Effector memory CD4-positive, alpha-beta T cell (primary cell): ENCODE results near the gene NXPH3.
A peak's percentile ranks its signal among the peaks of the same experiment; 100 is the strongest.

Experiments used
- DNase-seq, 3 donors: peaks; one replicate each; pipeline ENCODE4 v3.0.0-alpha.2; 2020
- H3K27ac ChIP-seq: 2 replicates; pipeline ENCODE4 v1.7.0; 2013; ENCODE audit warnings: mild to moderate bottlenecking, low read length, moderate library complexity; ENCODE audit not compliant: insufficient read depth, poor library complexity, severe bottlenecking
- H3K27me3 ChIP-seq: replicated peaks from 2 replicates; pipeline ENCODE4 v1.7.0; 2013; ENCODE audit warnings: mild to moderate bottlenecking, low read length; ENCODE audit not compliant: insufficient read depth, control insufficient read depth, poor library complexity, severe bottlenecking
- H3K36me3 ChIP-seq: 2 replicates; pipeline ENCODE4 v1.7.0; 2013; ENCODE audit warnings: mild to moderate bottlenecking, low read length, moderate library complexity; ENCODE audit not compliant: control insufficient read depth, insufficient read depth
- H3K4me1 ChIP-seq: 2 replicates; pipeline ENCODE4 v1.7.0; 2013; ENCODE audit warnings: low read length, mild to moderate bottlenecking; ENCODE audit not compliant: control insufficient read depth, insufficient read depth, poor library complexity, severe bottlenecking
- H3K4me3 ChIP-seq: 2 replicates; pipeline ENCODE4 v1.7.0; 2013; ENCODE audit warnings: low read length, low read depth, mild to moderate bottlenecking; ENCODE audit not compliant: insufficient read depth, poor library complexity, severe bottlenecking
- H3K9me3 ChIP-seq: 2 replicates; pipeline ENCODE4 v1.7.0; 2013; ENCODE audit warnings: mild to moderate bottlenecking, low read length, moderate library complexity; ENCODE audit not compliant: control insufficient read depth

NXPH3 gene

DNA sequence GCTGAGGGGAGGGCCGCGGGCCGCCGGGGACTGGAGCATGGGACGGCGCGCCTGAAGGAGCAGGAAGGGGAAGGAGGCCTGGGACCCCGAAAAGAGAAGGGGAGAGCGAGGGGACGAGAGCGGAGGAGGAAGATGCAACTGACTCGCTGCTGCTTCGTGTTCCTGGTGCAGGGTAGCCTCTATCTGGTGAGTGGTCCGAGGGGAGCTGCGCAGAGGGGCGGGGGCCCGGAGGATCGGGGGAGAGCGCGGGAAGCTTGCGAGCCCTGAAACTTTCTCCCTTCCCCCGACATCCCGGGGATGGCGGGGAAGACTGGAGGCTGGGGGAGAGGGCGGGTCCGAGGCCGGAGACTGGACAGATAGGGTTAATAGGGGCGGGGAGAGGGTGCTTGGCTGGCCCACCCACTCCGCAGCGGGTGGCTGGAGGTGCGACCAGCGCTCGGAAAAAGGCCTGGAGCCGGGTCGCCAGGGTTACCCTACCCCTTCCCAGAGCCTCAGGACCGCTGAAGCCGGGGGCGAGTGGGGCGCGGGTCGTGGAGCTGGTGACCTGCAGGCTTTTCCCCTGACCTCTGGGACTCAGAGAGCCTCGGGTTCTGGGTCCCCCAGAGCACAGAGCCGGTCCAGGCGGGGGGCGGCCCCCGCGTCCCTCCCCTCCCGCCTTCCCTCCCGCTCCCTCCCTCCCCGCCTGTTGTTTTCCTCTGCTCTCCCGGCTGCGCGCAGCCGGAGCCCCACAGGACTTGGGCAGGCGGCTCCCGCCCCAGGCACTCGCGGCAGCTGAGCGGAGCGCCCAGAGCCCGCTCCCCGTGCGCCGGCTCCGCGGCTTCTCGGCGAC is 631 bp downstream of the NXPH3 start:
- Histone ChIP-seq H3K4me1 (peaks cover 13% of the 10 kb centered on the region), H3K27ac (no peak overlapping the region), H3K36me3 (no peaks in the 10 kb centered on the region), H3K27me3 (peaks cover 36% of the 10 kb centered on the region), H3K4me3 (peak overlapping the region; percentile 44), H3K9me3 (no peaks in the 10 kb centered on the region)
- no peak for DNase-seq

DNA sequence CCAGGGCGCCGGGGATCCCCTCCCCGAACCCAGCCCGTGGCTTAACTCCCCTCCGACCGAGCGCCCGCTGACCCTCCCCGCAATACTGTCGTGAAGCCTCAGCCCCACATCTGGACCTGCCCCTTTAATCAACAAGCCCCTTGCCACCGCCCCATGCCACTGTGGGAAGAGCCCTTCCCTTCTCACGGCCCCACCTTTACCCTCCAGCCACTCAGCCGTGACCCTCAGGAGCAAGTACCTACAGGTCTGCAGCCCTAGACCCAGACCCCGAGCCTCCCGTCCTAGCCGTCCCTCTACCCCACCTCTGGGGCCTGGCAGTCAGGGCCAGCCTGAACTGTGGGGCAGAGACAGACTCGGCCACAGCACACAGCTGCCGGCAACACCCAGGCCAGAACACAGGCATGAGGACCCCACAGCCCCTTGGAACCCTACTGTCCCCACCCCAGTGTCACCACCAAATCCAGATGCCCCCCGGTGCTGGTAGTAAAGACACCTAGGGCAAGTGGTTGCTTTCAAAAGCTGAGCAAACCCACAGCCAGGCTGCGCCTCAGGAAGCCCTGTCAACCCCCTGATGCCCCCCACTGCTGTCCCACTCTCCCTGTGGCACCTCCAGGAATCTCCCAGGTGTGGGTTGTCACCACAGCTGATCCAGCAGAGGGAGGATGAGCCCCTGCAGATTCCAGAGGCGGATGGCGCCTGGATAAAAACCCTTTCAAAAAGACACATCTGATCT is 1.4 kb downstream of the NXPH3 start:
- no peaks in the 10 kb centered on the region for H3K36me3 ChIP-seq
- DNase-seq = no peak
- no peaks in the 10 kb centered on the region for H3K9me3 ChIP-seq
- H3K4me1 ChIP-seq = peaks cover 13% of the 10 kb centered on the region
- peaks cover 36% of the 10 kb centered on the region for H3K27me3 ChIP-seq
- H3K27ac ChIP-seq = no peak overlapping the region
- no peak overlapping the region for H3K4me3 ChIP-seq

DNA sequence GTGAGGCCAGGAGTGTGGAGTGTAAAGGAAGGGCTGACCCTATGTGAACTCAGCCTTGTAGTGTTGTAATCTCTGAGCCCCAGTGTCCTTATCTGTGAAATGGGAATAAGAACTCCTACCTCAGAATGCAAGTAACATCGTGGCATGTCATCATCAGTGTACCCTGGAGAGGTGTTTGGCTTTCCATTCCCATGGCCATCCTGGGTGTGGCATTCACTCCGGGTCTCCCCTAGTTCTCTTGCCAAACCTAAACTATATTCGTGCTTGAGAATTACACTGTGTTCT is 1.9 kb downstream of the NXPH3 start:
- Histone ChIP-seq H3K27ac (no peak overlapping the region), H3K4me3 (no peak overlapping the region), H3K9me3 (no peaks in the 10 kb centered on the region), H3K4me1 (peaks cover 13% of the 10 kb centered on the region), H3K27me3 (peaks cover 36% of the 10 kb centered on the region), H3K36me3 (no peaks in the 10 kb centered on the region)
- no peak for DNase-seq

DNA sequence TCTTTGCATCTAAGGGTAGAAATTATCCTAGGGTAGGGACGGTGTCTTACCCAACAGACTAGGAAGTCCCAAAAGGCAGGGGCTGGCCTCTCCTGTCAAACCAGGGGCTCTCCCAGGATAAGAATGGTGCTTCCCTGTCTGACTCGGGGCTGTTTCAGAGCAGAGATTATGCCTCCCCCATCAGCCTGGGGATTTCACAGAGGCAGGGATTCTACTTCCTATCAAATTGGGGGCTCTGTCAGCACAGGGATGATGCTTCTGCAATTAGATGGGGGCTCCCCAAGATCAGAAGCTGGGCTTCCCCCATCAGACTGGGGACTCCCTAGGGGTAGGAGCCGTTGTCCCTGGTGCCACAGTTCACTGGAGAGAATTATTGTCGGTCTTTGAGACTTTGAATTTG is 2.3 kb downstream of the NXPH3 start:
- Histone ChIP-seq H3K36me3 (no peaks in the 10 kb centered on the region), H3K9me3 (no peaks in the 10 kb centered on the region), H3K27me3 (peaks cover 36% of the 10 kb centered on the region), H3K4me1 (peaks cover 13% of the 10 kb centered on the region), H3K4me3 (no peak overlapping the region), H3K27ac (no peak overlapping the region)
- DNase-seq = no peak

DNA sequence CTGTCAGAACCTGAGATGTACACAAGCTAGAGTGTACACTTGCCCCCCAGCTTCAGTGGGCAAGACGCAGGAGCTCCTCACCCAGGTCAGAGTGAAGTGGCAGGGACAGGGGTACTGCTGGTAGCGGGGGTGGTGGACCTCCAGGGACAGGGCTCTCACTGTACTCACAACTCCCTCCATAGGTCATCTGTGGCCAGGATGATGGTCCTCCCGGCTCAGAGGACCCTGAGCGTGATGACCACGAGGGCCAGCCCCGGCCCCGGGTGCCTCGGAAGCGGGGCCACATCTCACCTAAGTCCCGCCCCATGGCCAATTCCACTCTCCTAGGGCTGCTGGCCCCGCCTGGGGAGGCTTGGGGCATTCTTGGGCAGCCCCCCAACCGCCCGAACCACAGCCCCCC is 2.7 kb downstream of the NXPH3 start:
- H3K4me1 ChIP-seq = peaks cover 13% of the 10 kb centered on the region
- no peaks in the 10 kb centered on the region for H3K9me3 ChIP-seq
- no peak overlapping the region for H3K27ac ChIP-seq
- H3K4me3 ChIP-seq = no peak overlapping the region
- no peaks in the 10 kb centered on the region for H3K36me3 ChIP-seq
- peaks cover 36% of the 10 kb centered on the region for H3K27me3 ChIP-seq
- DNase-seq = no peak

DNA sequence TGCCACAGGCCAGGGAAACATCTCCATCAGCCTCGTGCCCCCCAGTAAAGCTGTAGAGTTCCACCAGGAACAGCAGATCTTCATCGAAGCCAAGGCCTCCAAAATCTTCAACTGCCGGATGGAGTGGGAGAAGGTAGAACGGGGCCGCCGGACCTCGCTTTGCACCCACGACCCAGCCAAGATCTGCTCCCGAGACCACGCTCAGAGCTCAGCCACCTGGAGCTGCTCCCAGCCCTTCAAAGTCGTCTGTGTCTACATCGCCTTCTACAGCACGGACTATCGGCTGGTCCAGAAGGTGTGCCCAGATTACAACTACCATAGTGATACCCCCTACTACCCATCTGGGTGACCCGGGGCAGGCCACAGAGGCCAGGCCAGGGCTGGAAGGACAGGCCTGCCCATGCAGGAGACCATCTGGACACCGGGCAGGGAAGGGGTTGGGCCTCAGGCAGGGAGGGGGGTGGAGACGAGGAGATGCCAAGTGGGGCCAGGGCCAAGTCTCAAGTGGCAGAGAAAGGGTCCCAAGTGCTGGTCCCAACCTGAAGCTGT is 3.4 kb downstream of the NXPH3 start:
- no peak overlapping the region for H3K4me3 ChIP-seq
- no peaks in the 10 kb centered on the region for H3K9me3 ChIP-seq
- peaks cover 36% of the 10 kb centered on the region for H3K27me3 ChIP-seq
- no peaks in the 10 kb centered on the region for H3K36me3 ChIP-seq
- peaks cover 13% of the 10 kb centered on the region for H3K4me1 ChIP-seq
- H3K27ac ChIP-seq = no peak overlapping the region
- DNase-seq = no peak

DNA sequence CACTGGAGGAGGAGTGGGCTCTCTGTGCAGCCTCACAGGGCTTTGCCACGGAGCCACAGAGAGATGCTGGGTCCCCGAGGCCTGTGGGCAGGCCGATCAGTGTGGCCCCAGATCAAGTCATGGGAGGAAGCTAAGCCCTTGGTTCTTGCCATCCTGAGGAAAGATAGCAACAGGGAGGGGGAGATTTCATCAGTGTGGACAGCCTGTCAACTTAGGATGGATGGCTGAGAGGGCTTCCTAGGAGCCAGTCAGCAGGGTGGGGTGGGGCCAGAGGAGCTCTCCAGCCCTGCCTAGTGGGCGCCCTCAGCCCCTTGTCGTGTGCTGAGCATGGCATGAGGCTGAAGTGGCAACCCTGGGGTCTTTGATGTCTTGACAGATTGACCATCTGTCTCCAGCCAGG is 3.9 kb downstream of the NXPH3 start:
- Histone ChIP-seq H3K27ac (no peak overlapping the region), H3K27me3 (peaks cover 36% of the 10 kb centered on the region), H3K9me3 (no peaks in the 10 kb centered on the region), H3K36me3 (no peaks in the 10 kb centered on the region), H3K4me1 (peaks cover 13% of the 10 kb centered on the region), H3K4me3 (no peak overlapping the region)
- no peak for DNase-seq

DNA sequence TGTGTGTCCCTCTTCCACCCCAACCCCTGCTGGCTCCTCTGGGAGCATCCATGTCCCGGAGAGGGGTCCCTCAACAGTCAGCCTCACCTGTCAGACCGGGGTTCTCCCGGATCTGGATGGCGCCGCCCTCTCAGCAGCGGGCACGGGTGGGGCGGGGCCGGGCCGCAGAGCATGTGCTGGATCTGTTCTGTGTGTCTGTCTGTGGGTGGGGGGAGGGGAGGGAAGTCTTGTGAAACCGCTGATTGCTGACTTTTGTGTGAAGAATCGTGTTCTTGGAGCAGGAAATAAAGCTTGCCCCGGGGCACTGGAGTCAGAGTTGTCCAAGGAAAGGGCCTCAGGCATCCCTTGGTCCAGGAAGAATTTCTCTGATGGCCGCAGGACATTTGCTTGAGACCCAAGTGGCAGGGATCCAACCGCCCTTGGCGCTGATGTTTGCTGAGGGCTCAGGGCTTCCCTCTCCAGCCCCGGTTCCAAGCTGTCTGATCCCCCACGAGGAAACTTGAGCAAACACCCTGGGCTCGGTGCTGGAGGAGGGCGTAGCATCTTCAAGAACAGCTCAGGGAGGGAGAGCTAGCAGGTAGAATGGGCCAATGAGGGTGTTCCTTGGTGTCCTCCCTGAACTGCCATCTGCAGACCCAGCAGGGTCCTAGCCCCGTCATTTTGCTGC is 4.5 kb downstream of the NXPH3 start:
- DNase-seq = no peak
- Histone ChIP-seq H3K27me3 (peaks cover 30% of the 10 kb centered on the region), H3K4me1 (peaks cover 13% of the 10 kb centered on the region), H3K36me3 (no peaks in the 10 kb centered on the region), H3K27ac (no peak overlapping the region), H3K4me3 (no peak overlapping the region), H3K9me3 (no peaks in the 10 kb centered on the region)

DNA sequence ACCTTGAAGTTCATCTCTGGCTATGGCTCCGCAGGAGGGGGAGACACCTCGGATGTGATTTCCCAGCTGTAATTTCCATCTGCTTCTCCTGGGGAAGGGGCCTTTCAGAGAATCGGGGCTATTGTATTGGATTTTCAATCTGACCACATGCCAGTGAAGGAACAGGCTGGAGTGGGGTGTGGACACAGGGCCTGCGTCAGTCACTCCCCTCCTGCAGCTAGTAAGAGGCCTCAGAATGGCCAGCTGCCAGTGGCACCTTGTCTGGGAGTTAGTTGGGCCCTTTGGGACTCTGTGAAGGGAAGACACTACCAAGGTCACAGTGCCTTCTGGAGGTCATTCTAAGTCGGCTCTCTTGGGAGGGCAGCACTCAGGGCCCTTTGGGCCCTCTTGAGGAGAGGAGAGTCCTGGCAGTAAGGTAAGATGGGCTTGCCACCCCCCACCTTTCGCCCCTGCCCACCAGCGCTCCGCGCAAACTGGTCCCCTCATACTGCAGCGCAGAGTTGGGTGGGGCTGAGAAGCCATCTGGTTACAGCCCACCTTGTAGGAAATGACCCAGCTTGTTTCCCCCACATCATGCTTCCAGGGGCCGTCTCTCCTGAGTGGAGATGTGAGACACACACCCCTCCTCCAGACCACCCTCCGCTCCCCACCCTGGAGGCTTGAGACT is 5.4 kb downstream of the NXPH3 start:
- Histone ChIP-seq H3K27me3 (peaks cover 21% of the 10 kb centered on the region), H3K4me1 (peaks cover 8% of the 10 kb centered on the region), H3K9me3 (no peaks in the 10 kb centered on the region), H3K27ac (no peak overlapping the region), H3K36me3 (no peaks in the 10 kb centered on the region), H3K4me3 (no peak overlapping the region)
- no peak for DNase-seq
